ENCODE measurements around the gene ASIP.
"Not testable (repeated sequence)": the region's sequence is repeated elsewhere in the genome, so short reads cannot be mapped to it uniquely, and the experiment has no call there.

Gene ASIP

GRCh38 chr20:34243377-34243776, 2.2 kb downstream of the ASIP start:
- no peak for DNase-seq (ENCODE audit: low read depth)
- no peak for TF ChIP-seq CTCF (conservative IDR thresholded peaks at IDR 0.05; ENCODE audit: low read depth, low read length)
- no peak overlapping the region for H3K4me3 ChIP-seq (ENCODE audit: low read length)

GRCh38 chr20:34246126-34246626, 5.0 kb downstream of the ASIP start:
- H3K4me3 ChIP-seq (ENCODE audit: low read length) = no peak overlapping the region
- no peak for TF ChIP-seq CTCF (conservative IDR thresholded peaks at IDR 0.05; ENCODE audit: low read depth, low read length)
- no peak for DNase-seq (ENCODE audit: low read depth)

GRCh38 chr20:34249291-34249690, 8.1 kb downstream of the ASIP start:
- H3K4me3 ChIP-seq (ENCODE audit: low read length) = no peak overlapping the region
- no peak for TF ChIP-seq CTCF (conservative IDR thresholded peaks at IDR 0.05; ENCODE audit: low read depth, low read length)
- DNase-seq (ENCODE audit: low read depth) = peak; percentile 43

GRCh38 chr20:34250005-34250404, 8.8 kb downstream of the ASIP start:
- TF ChIP-seq CTCF (conservative IDR thresholded peaks at IDR 0.05; ENCODE audit: low read depth, low read length) = no peak
- no peak overlapping the region for H3K4me3 ChIP-seq (ENCODE audit: low read length)
- no peak for DNase-seq (ENCODE audit: low read depth)

- TF ChIP-seq CTCF (conservative IDR thresholded peaks at IDR 0.05; ENCODE audit: low read depth, low read length) = no peak
- DNase-seq (ENCODE audit: low read depth) = no peak
- no peak overlapping the region for H3K4me3 ChIP-seq (ENCODE audit: low read length)
Measured at GRCh38 chr20:34251619-34252018, 10.4 kb downstream of the ASIP start.

GRCh38 chr20:34252431-34253086, 11.3 kb downstream of the ASIP start:
- H3K4me3 ChIP-seq (ENCODE audit: low read length); DNase-seq (ENCODE audit: low read depth): not testable (repeated sequence)

- DNase-seq (ENCODE audit: low read depth) = no peak
- TF ChIP-seq CTCF (conservative IDR thresholded peaks at IDR 0.05; ENCODE audit: low read depth, low read length) = no peak
Measured at GRCh38 chr20:34254979-34255378, 13.8 kb downstream of the ASIP start.

More at GRCh38 chr20:34254979-34255378, 13.8 kb downstream of the ASIP start:
- no peak overlapping the region for H3K4me3 ChIP-seq (ENCODE audit: low read length)

Measured in retinal pigment epithelial cell (primary cell).